HL-60 (cell line): ENCODE measurements around the gene XPC.
A peak's percentile ranks its signal among the peaks of the same experiment; 100 is the strongest.

ENCODE experiments used
- DNase-seq, 2 experiments: peaks; one replicate each; pipeline ENCODE4 v3.0.0-alpha.2; 2010 to 2020; ENCODE audit warnings: low read depth in 1 of 2, low spot score in 1 of 2
- H3K27ac ChIP-seq: fragments of 250-450 bp; sonication (Bioruptor Pico); replicated peaks from 2 replicates; pipeline ENCODE4 v1.5.1; 2020; ENCODE audit warnings: mild to moderate bottlenecking, moderate library complexity
- H3K27me3 ChIP-seq: fragments of 250-450 bp; sonication (Bioruptor Pico); 2 replicates; pipeline ENCODE4 v1.5.1; 2021; ENCODE audit warnings: mild to moderate bottlenecking, moderate library complexity; ENCODE audit not compliant: insufficient read depth, poor library complexity, severe bottlenecking
- H3K4me3 ChIP-seq: replicated peaks from 2 replicates; pipeline ENCODE4 v1.5.1; 2011; ENCODE audit warnings: mild to moderate bottlenecking, control low read depth, low read length; ENCODE audit not compliant: insufficient read depth
- GABPA ChIP-seq: IDR thresholded peaks from 2 replicates; pipeline ENCODE4 v1.6.1; 2012; ENCODE audit warnings: low read depth
- POLR2AphosphoS5 ChIP-seq: IDR thresholded peaks from 2 replicates; pipeline ENCODE4 v1.6.1; 2012; ENCODE audit warnings: low read depth
- SPI1 ChIP-seq: IDR thresholded peaks from 2 replicates; pipeline ENCODE4 v1.6.1; 2012; ENCODE audit warnings: low read depth, mild to moderate bottlenecking, borderline replicate concordance
- TF ChIP-seq, protein P1 (sequence below): IDR thresholded peaks from 2 replicates; pipeline ENCODE4 v1.6.1; 2012; ENCODE audit warnings: low read depth; ENCODE audit not compliant: insufficient replicate concordance
- TF ChIP-seq, protein P2 (sequence below): IDR thresholded peaks from one replicate; pipeline ENCODE4 v1.5.1; 2011; ENCODE audit warnings: low read length, control low read depth, inconsistent platforms; ENCODE audit not compliant: insufficient read depth

Gene XPC

DNA sequence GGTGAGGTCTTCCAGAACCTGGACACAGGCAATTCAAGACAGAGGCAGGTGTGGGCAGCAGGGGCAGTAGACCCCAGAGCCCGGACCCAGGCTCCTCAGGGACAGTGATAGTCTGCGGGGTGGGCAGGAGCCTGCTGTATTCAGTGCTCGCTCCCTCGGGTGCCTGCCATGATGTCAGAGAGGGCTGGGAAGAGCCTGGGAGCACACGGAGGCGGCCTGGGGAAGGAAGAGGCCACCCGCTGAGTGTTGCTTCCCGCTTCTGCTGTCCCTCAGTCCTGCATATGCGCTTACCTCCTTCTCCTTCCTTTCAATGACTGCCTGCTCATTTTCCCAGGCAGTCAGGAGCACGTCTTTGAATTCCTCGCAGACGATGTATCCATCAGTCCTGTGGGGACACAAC is 30.8 kb downstream of the XPC start:
- no peak overlapping the region for H3K4me3 ChIP-seq
- H3K27ac ChIP-seq: no peak overlapping the region
- no peaks in the 10 kb centered on the region for H3K27me3 ChIP-seq
- TF ChIP-seq, protein P1, sequence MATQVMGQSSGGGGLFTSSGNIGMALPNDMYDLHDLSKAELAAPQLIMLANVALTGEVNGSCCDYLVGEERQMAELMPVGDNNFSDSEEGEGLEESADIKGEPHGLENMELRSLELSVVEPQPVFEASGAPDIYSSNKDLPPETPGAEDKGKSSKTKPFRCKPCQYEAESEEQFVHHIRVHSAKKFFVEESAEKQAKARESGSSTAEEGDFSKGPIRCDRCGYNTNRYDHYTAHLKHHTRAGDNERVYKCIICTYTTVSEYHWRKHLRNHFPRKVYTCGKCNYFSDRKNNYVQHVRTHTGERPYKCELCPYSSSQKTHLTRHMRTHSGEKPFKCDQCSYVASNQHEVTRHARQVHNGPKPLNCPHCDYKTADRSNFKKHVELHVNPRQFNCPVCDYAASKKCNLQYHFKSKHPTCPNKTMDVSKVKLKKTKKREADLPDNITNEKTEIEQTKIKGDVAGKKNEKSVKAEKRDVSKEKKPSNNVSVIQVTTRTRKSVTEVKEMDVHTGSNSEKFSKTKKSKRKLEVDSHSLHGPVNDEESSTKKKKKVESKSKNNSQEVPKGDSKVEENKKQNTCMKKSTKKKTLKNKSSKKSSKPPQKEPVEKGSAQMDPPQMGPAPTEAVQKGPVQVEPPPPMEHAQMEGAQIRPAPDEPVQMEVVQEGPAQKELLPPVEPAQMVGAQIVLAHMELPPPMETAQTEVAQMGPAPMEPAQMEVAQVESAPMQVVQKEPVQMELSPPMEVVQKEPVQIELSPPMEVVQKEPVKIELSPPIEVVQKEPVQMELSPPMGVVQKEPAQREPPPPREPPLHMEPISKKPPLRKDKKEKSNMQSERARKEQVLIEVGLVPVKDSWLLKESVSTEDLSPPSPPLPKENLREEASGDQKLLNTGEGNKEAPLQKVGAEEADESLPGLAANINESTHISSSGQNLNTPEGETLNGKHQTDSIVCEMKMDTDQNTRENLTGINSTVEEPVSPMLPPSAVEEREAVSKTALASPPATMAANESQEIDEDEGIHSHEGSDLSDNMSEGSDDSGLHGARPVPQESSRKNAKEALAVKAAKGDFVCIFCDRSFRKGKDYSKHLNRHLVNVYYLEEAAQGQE: no peak
- no peak for TF ChIP-seq SPI1
- TF ChIP-seq POLR2AphosphoS5: no peak
- TF ChIP-seq, protein P2, sequence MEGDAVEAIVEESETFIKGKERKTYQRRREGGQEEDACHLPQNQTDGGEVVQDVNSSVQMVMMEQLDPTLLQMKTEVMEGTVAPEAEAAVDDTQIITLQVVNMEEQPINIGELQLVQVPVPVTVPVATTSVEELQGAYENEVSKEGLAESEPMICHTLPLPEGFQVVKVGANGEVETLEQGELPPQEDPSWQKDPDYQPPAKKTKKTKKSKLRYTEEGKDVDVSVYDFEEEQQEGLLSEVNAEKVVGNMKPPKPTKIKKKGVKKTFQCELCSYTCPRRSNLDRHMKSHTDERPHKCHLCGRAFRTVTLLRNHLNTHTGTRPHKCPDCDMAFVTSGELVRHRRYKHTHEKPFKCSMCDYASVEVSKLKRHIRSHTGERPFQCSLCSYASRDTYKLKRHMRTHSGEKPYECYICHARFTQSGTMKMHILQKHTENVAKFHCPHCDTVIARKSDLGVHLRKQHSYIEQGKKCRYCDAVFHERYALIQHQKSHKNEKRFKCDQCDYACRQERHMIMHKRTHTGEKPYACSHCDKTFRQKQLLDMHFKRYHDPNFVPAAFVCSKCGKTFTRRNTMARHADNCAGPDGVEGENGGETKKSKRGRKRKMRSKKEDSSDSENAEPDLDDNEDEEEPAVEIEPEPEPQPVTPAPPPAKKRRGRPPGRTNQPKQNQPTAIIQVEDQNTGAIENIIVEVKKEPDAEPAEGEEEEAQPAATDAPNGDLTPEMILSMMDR: no peak
- TF ChIP-seq GABPA: no peak
- no peak for DNase-seq

DNA sequence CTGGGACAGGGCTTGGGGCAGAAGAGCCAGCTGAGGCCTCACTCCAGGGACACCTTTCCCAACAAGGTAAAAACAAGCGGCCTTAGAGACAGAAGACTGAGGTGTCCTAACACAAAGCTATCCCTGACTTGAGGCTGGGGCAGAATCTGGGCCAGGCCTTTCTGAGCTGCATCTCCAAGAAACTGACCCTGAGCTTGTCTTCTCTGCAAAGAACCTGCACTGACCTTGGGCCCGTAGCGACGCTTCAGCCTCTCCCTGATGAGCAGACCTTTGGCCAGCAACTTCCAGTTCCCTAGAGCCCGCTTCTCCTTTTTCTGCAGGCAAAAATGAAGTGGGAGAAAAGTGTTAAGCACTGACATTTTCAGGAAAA is 31.4 kb downstream of the XPC start:
- TF ChIP-seq, protein P2: no peak
- TF ChIP-seq, protein P1: no peak
- TF ChIP-seq GABPA (no peak), POLR2AphosphoS5 (no peak), SPI1 (peak; percentile 4; the same call in 1 of the 2 replicates)
- no peak for DNase-seq
- Histone ChIP-seq H3K27ac (no peak overlapping the region), H3K27me3 (no peaks in the 10 kb centered on the region), H3K4me3 (no peak overlapping the region)

DNA sequence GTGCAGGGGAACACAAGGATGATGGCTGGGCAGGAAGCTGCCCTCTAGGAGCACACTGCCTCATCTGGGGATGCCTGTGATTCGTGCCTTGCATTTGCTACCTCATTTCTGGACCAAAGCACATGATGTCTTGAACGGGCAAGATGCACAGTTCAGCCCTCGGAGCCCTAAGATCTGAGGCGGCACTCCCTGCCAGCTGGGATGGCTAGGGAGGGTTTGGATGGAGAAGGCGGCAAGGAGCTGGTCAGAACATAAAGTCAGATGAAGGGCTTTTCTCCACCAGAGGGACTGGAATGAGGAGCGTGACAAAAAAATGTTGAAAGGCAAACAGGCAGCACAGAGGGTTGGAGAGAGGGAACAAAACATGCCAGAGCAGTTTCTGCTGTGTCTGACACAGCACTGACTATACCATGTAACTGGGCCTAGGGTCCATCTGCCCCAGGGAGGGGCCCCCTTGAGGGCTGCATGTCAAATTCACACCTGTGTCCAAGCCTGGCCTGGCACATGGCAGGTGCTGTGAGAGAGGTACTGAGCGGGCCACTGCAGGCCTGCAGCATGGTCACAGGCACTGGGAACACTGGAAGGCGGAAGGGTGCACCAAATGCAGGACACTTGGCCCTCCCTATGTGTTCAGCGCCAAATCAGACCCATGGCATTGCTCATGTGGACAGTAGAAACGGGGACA is 31.9 kb downstream of the XPC start:
- Histone ChIP-seq H3K27ac (no peak overlapping the region), H3K4me3 (no peak overlapping the region), H3K27me3 (no peaks in the 10 kb centered on the region)
- no peak for DNase-seq
- TF ChIP-seq POLR2AphosphoS5: no peak
- no peak for TF ChIP-seq SPI1
- TF ChIP-seq, protein P2: no peak
- TF ChIP-seq, protein P1: no peak
- TF ChIP-seq GABPA: no peak
